Activated naive CD4-positive, alpha-beta T cell (primary cell): ENCODE measurements around the gene TBC1D9.

Experiments
- DNase-seq, 4 experiments: peaks; one replicate each; lab custom pipeline; 2025; lab: John Stamatoyannopoulos, UW

TBC1D9 gene

DNA sequence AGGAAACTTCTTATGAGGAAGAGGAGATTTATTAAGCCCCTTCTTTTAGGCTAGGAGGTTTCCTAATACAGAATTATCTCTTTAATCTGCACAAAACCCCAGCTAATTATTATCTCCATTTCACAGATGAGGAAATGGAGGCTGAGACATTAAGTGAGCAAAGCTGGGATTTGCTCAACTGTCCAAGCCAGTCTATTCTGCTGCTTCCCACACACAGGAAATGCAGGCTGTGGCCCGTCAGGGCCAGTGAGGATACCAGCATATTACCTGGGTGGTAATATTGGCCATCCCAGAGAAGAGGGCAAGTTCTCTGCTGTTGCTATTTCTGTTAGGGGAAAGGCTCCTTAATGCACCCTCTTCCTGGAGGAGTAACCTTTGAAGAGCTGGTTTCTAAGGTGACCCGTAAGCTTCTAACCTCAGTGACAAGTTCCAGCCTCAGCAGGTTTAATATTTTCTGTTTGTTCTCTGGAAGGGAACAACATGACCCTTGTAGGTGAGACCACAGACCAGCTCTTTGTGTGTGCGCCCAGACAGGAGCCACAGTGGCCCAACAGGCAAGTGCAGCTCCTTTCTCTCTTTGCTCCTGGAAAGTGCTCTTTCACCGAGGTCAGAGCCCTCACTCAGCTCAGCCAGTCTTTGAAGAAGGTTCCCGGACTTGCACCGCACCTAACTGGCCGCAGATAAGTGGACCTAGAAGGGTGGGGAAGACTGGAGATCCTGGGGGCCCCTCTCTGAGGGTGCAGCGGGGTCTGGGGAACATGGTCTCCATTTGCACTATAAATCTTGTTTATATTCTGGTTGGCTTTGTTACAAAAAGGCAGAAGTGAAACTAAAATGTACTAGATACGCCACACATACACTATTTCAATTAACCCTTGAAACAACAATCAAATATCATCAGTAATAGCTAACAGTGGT is 35.5 kb downstream of the TBC1D9 start:
- no peak for DNase-seq

DNA sequence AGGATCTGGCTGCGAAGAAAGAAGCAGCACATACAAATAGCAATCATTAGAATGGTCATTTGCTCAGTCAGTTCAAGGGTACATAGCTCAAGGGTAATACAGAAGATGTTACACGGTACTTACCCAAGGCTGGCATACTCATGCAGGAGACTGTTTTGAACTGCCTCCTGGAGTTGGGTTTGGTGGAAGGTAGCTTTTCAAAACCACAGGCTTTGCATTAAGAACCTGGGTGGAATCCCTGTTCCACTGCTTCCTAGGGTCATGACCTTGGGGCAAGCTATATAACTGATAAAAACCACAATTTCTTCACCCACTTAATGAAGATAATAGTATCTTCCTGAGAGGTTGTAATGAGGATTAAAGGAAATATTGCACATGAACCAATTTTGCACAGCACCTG is 36.5 kb downstream of the TBC1D9 start:
- DNase-seq: no peak

DNA sequence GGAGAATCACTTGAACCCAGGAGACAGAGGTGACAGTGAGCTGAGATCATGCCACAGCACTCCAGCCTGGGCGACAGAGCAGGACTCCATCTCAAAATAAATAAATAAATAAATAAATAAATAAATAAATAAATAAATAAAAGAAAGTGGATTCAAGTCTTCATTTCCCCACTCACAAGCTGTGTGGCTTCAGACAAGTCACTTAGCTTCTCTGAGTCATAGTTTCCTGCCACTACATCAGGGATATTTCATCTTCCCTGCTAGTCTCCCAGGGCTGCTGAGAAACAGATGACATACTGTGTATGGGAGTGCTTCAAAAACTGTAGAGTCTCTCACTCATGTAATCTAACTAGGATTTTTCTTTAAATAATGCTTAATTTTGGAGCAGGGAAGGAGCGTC is 37.2 kb downstream of the TBC1D9 start:
- no peak for DNase-seq

DNA sequence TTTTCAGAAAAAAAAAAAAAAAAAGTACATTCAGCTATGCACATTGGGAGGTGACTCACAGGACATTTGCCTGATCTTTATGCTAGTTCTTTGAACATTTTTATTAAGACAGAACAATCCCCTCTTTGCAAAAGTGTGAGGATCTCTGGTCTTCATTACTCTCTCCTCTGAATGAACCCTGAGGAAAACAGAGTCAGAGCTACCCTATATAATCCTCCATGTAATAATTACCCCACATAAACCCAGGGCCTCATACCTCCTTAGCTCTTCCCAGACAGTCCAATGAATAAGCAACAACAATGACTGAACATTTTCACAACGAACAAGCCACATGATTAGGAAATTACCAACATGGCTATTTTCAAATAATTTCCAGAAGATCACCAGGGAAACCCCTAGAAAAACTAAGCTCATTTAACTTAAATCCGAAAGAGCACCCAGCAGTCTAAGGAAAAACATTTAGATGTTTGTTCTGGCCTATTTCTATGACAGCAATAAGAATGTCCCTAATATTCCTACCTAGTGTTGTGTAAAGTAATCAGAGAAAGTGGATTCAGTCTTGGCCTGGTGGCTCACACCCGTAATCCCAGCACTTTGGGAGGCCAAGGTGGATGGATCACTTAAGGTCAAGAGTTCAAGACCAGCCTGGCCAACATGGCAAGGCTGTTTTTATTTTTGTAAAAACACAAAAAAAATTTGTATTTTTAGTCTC is 37.8 kb downstream of the TBC1D9 start:
- DNase-seq: no peak

- DNase-seq: no peak
Observed at GRCh38 chr4:140717313-140717712, 38.9 kb downstream of the TBC1D9 start.

GRCh38 chr4:140715119-140715518 is 41.1 kb downstream of the TBC1D9 start:
- DNase-seq: no peak

- DNase-seq: no peak
Observed at GRCh38 chr4:140711910-140712309, 44.3 kb downstream of the TBC1D9 start.

DNA sequence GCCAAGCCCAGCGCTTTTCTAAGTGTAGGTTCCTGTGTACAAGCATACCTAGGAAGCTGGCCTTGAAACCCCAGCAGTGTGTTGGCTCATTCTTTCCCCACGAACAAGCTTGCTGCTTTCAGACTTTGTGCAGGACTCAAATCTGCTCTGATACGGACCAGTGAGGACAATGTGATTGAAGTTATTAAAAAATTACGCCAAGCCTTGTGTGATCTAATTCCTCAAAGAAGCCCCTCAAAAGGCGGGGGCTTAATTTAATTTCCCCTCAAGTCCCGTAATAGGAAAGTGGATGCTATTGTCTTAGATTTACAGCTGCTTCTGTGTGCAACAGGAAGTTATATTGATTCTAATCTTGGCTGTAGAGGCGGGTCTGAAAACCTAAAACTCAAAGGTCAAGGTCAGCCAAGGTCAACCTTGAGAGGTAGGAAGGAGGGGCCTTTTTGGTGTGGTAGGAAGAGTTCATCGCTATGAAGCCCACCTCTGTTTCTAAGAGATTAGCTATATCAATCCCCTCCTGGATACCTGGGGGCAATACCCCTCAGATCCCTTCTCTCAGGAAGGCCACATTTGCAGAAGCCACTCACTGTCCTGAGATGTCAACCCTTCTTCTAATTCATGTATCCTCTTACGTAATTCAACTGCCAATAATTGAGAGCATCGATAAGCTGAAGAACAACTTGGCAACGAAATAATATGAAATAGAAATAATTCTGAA is 45.1 kb downstream of the TBC1D9 start:
- DNase-seq: no peak

- DNase-seq: no peak
Observed at GRCh38 chr4:140707325-140707724, 48.9 kb downstream of the TBC1D9 start.

GRCh38 chr4:140706665-140707064 is 49.5 kb downstream of the TBC1D9 start:
- no peak for DNase-seq

DNA sequence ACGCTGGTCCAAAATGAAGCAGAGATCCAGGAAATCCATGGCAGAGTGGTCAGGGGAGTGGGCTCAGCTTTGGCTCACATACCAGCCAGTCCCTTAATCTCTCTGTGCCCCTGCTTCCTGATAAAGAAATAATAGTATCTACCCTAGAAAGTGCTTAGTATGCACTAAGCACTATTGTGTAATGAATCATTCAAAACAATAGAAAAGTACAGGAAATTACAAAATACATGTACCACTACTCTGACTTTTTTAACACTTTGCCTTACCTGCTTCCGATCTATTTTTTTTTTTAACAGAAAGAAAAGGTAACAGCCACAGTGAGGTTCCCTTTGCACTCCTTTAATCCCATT is 49.9 kb downstream of the TBC1D9 start:
- DNase-seq: no peak

DNA sequence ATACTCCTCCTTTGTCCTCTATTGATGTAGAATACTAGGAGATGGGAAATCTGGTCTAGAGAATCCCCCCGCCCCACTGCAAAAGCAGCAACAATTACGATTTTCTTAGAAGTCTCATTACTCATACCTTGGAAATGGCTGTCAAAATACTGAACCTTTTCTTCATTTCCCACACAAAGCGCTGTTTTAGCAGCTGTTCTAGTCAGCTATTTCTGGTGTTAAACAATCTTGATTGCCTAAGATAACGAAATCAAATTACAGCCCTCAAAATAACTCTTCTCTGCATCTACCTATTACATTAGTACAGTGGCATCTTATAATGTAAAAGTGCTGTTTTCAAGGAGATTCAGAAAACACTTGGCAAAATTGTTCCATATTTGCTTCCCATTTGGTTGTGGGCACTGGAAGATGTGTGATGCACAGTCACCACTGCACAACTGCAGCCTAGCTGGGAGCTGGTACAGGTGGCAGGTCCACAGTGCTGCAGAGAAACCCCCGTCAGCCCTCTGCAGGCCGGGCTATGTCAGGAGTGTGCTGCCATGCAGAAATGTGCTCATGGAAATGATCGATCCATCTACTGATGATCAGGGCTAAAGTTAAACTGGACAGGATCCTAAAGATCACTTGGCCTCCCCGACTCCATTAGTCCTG is 50.4 kb downstream of the TBC1D9 start:
- no peak for DNase-seq

- no peak for DNase-seq
Observed at GRCh38 chr4:140704964-140705363, 51.2 kb downstream of the TBC1D9 start.

DNA sequence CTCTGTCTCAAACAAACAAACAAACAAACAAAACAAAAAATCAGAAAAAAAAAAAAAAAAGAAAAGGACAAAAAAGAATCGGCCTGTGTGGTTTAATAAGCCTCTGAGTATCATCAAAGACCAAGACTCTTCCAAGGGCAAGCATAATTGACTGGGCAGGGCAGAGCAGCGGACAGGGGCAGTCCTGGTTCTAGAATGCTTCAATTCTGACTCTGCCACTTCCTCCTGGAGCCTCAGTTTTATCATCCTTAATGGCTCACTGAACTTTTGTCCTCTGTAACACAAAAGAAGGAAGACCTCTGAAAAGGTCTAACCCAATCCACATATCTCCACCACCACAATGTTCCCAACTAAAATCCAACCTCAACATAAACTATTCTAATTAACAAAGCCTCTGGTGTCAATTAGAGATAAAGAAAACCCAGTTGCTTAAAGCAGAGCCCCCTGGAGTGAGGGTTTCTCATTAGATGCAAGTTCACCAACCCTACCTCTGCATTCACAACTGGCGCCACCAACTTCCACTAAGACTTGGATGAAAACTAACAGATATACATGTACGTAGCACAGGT is 51.7 kb downstream of the TBC1D9 start:
- DNase-seq: no peak

DNA sequence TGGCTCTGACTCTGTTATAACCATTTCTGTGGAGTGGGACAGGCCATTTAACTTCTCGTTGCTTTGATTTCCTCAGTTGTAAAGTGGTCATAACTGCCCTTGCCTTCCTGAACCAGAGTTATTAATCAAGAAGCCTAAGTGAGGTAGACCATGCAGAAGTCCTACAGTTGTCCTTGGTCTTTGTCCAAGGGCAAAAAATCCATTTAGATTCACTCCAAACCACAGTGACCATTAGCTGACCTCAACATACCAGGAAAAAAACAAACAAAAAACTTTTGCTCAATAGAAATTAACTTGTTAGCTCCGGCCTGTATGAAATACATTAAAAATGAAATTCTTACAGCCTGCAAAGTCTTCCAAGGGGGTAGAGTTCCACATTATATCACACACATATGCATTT is 52.7 kb downstream of the TBC1D9 start:
- DNase-seq: no peak

GRCh38 chr4:140702096-140702757 is 54.0 kb downstream of the TBC1D9 start:
- no peak for DNase-seq

DNA sequence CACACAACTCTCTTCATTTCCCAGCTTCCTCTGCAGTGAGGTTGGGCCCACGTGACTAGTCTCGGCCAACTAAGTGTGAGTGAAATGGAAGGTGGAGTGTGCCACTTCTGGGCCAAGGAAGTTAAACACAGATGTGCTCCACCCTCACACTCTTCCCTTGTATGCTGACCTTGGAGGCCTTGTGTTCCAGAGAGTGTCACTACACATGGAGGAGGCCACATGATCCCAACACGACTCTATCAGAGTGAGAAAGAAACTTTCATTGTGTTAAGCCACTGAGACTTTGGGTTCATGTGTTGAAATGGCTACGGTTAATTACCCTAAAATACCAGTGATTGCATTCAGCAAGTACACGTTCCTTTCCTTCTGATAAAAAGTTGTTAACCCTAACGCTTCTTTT is 55.1 kb downstream of the TBC1D9 start:
- DNase-seq: no peak

GRCh38 chr4:140697709-140698560 is 58.2 kb downstream of the TBC1D9 start:
- no peak for DNase-seq

GRCh38 chr4:140695483-140695882 is 60.7 kb downstream of the TBC1D9 start:
- no peak for DNase-seq

DNA sequence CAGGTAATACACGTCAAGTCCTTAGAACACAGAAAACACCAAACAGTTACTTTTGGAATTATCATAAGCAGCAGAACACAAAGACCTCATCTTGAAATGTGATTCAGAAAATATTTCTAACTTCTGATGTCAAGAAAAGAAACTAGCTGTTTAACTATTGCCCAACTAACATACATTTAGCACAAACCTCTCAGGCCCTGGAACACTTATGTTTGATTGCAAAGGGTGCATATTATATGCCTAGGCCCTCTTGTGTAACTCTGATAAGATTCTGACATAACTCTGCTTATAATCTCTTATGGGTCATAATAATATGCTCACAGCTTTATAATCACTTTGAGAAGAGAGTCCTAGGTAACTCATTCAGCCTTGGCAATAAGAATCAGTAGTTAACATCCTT is 62.6 kb downstream of the TBC1D9 start:
- DNase-seq: no peak
